ENCODE results near the gene PROZ.
"Not testable (repeated sequence)": the region's sequence is repeated elsewhere in the genome, so short reads cannot be mapped to it uniquely, and the experiment has no call there.

Gene PROZ

DNA sequence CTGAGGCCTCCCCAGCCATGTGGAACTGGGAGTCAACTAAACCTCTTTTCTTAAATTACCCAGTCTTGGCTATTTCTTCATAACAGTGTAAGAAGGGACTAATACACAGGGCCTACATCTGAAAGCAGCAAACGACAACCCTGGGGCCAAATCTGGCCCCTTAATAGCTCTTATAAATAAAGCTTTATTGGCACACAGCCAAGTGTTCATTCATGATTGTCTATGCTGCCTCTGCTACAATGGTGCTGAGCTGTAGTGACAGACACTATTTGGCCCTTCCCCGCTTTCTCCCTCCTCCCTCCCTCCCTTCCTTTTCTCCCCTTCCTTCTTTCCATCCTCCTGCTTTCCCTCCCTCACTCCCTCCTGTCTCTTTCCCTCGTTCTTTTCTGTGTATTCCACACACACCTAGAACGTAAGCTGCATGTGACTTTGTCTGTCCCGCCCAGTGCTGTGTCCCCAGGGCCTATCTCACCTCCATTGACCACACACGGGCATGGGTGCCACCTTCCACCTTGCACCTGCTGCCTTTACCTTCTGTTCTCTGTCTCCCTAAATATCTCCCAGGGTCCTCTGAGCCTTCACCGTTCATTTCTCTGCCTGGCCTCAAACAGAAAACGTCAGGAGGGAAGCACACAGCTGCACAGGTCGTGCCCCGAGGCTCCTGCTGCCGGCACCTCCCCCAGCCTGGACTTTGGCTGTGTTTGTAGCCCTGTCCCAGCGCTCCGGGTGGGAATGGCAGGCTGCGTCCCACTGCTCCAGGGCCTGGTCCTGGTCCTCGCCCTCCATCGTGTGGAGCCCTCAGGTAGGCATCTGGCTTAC is at the start of gene PROZ:
Gene PROZ, plus strand, starts transcription at position 720 of the 819 bp plus-strand sequence. Its CDS starts 13 bp downstream, at position 733.
- DNase-seq = no peak

DNA sequence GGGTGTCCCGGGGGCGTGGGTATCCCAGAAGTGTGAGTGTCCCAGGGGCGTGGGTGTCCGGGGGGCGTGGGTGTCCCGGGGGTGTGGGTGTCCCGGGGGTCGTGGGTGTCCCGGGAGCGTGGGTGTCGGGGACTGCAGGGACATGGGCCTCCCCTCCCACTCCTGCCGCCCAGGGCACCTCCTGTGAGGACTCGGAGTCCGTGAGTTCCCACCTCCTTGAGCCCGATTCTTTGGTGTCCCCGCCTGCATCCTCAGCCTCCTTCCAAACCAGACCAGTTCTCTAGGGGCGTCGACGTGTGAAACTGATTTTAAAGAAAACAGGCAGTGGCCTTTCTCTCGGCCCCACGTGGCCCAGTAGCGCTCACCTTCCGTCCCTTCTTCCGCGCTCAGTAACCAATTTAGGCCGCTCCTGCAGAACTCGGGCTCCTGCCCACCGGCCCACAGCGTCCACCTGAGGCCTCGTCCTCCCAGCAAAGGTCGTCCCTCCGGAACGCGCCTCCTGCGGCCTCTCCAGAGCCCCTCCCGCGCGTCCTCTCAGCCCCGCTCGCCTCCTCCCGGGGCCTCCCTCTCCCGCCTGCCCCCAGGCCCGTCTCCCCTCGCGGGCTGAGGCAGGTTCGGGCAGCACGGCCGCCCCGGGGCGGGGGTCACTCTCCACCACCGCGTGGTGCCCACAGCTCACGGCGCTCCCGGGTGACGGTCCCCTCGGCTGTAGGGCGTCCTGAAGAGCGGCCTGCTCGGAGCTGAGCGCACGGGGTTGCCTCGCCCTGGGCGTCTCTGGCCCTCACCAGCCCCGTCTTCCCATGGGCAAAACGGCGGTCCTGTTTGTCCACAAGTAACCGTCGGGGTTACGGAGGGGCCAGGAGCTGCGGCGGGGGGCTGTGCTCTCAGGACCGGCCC is 49.0 kb upstream of the PROZ start:
- DNase-seq = no peak

GRCh38 chr13:113110048-113110851 is 48.2 kb upstream of the PROZ start:
- no peak for DNase-seq

- no peak for DNase-seq
These were observed 47.6 kb upstream of the PROZ start for GRCh38 chr13:113110852-113111315.

GRCh38 chr13:113111821-113112220 is 46.6 kb upstream of the PROZ start:
- DNase-seq = not testable (repeated sequence)

DNA sequence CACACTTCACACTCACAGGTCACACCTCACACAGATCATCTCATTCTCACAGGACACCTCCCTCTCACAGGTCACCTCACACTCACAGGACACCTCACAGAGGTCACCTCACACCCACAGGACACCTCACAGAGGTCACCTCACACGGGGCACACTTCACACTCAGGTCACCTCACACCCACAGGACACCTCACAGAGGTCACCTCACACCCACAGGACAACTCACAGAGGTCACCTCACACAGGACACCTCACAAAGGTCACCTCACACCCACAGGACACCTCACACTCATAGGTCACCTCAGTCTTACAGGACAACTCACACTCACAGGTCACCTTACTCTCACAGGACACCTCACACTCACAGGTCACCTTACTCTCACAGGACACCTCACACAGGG is 46.0 kb upstream of the PROZ start:
- DNase-seq = not testable (repeated sequence)

- DNase-seq = no peak
These were observed 45.3 kb upstream of the PROZ start for GRCh38 chr13:113112893-113113845.

DNA sequence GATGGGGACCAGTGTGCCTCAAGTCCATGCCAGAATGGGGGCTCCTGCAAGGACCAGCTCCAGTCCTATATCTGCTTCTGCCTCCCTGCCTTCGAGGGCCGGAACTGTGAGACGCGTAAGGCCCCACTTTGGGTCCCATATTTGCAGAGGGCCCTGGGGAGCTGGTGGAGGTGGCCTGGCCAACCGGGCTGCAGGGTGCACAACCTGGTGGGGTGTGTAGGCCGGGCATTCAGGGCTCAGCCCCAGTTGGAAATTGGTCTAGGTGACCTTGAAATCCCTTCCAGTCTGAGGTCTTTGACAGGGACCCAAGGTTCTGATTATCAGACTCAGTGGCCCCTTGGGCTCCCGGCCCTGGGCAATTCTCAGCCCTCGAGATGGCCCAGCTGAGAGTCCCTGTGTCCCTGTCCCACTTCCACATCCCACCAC is 44.6 kb upstream of the PROZ start:
- no peak for DNase-seq

GRCh38 chr13:113114511-113115362 is 43.7 kb upstream of the PROZ start:
- no peak for DNase-seq

DNA sequence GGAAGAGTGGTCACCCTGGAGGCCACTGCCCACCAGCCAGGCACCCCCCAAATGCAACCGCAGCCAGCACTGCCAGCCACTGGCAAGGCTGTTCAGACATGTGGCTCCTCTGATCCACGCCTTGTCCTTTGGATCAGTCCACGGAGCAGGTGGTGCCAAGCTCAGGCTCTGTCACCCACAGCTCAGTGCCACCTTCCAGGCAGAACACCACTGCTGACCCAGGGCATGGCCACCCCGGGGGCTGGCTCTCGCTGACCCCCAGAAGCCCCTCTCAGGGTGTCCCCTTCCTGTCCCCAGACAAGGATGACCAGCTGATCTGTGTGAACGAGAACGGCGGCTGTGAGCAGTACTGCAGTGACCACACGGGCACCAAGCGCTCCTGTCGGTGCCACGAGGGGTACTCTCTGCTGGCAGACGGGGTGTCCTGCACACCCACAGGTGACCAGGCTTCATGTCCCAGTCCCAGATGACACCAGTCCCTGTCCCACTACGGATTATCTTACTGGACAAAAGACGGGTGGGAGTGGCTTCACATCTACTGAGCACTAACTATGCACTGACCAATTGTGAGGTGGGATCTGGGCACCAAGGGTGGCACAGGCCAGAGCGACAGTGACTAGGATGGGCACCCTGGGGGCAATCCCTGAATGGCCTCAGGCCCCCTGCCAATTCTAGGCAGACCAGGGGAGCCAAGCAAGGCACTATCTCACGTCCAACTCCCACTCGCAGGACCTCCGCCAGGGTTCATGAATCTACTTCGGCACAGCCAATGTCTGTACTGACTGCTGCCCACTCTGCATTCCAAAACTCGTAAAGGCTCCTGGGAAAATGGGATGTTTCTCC is 42.9 kb upstream of the PROZ start:
- no peak for DNase-seq

GRCh38 chr13:113116206-113116800 is 42.1 kb upstream of the PROZ start:
- no peak for DNase-seq

DNA sequence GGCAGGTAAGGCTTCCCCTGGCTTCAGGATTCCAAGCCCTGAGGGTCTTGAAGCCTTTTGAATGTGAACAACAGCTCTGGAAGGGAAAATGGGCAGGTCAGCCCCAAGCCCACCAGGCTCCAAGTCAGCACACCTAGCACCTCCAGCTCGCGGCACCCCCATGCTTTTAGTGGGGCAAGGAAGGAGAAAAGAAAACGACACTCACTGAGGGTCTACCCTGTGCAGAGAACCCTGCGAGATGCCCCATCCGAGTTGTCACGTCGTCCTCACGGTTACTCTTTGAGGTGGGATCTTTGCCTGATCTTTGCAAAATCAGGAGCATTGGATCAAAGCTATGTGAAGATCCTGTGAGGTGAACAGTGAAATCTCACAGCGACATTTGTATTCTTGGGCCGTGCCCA is 41.6 kb upstream of the PROZ start:
- no peak for DNase-seq

GRCh38 chr13:113117335-113117872 is 41.0 kb upstream of the PROZ start:
- no peak for DNase-seq

- no peak for DNase-seq
These were observed 40.6 kb upstream of the PROZ start for GRCh38 chr13:113117911-113118260.

DNA sequence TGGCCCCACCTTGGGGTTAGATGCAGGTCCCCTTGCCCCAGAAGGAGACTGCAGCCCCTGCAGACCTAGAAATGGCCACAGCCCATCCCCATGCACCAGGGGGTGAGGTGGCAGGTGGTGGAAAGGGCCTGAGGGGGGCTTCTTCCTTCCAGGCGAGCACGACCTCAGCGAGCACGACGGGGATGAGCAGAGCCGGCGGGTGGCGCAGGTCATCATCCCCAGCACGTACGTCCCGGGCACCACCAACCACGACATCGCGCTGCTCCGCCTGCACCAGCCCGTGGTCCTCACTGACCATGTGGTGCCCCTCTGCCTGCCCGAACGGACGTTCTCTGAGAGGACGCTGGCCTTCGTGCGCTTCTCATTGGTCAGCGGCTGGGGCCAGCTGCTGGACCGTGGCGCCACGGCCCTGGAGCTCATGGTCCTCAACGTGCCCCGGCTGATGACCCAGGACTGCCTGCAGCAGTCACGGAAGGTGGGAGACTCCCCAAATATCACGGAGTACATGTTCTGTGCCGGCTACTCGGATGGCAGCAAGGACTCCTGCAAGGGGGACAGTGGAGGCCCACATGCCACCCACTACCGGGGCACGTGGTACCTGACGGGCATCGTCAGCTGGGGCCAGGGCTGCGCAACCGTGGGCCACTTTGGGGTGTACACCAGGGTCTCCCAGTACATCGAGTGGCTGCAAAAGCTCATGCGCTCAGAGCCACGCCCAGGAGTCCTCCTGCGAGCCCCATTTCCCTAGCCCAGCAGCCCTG is 40.0 kb upstream of the PROZ start:
- DNase-seq = no peak

DNA sequence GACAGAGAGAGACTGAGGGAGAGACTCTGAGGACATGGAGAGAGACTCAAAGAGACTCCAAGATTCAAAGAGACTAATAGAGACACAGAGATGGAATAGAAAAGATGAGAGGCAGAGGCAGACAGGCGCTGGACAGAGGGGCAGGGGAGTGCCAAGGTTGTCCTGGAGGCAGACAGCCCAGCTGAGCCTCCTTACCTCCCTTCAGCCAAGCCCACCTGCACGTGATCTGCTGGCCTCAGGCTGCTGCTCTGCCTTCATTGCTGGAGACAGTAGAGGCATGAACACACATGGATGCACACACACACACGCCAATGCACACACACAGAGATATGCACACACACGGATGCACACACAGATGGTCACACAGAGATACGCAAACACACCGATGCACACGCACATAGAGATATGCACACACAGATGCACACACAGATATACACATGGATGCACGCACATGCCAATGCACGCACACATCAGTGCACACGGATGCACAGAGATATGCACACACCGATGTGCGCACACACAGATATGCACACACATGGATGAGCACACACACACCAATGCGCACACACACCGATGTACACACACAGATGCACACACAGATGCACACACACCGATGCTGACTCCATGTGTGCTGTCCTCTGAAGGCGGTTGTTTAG is 39.2 kb upstream of the PROZ start:
- DNase-seq = no peak

DNA sequence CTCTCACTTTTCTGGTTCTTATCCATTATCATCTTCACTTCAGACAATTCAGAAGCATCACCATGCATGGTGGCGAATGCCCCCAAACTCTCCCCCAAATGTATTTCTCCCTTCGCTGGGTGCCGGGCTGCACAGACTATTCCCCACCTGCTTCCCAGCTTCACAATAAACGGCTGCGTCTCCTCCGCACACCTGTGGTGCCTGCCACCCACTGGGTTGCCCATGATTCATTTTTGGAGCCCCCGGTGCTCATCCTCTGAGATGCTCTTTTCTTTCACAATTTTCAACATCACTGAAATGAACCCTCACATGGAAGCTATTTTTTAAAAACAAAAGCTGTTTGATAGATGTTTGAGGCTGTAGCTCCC is 38.6 kb upstream of the PROZ start:
- no peak for DNase-seq

Measured in NCI-H2029 treated with DMSO at 0.1 percent for 48 hours (cell line).